HCT116 (cell line): Measurements from ENCODE around the gene IL17RD. TPM values are rescaled to one million over a fixed set of nuclear protein-coding genes. Genes with fewer than 3 reads are reported as not detected.

Experiments used
- ATAC-seq: fragments of 200-7000 bp; cut with Tn5 transposase; 2 replicates; pipeline ENCODE4 v1.9.1; 2020; ENCODE audit warnings: mild to moderate bottlenecking, moderate library complexity
- BruUV-seq: library from RNA; stranded (reverse); fragments of 400-500 nt; replicated peaks from 2 replicates; lab custom pipeline; 2021; lab: Mats Ljungman, UMichigan
- CTCF ChIA-PET: fragments of 300-600 bp; sonication (Branson Sonifier 250); formaldehyde crosslinking; loops from one replicate; lab custom pipeline; 2021; ENCODE audit warnings: antibody characterized with exemption; lab: Charles Lee
- POLR2A ChIA-PET: fragments of 300-600, 350-600 bp; sonication (Branson Sonifier 250); formaldehyde crosslinking; loops from one replicate; lab custom pipeline; 2021; ENCODE audit warnings: antibody characterized with exemption; lab: Charles Lee
- RAD21 ChIA-PET, 2 experiments: fragments of 300-600 bp; sonication (Branson Sonifier 250); formaldehyde crosslinking; loops; one replicate each; lab custom pipeline; 2023; ENCODE audit warnings: low total read pairs in 2 of 2; ENCODE audit not compliant: uncharacterized antibody in 2 of 2, unreplicated experiment in 2 of 2, low non-redundant PET in 1 of 2; lab: Charles Lee
- DNase-seq: peaks from one replicate; pipeline ENCODE4 v3.0.0-alpha.2; 2010; ENCODE audit warnings: low read depth, low spot score
- H2AFZ ChIP-seq: fragments of 200-600 bp; shearing (Covaris generic), sonication (generic); 2 replicates; pipeline ENCODE4 v1.6.1; 2017; ENCODE audit warnings: low read depth, mixed run types, mixed read lengths, antibody characterized with exemption, low read length; ENCODE audit not compliant: poor library complexity, severe bottlenecking
- H3K27ac ChIP-seq: 2 replicates; pipeline ENCODE4 v1.5.1; 2012; ENCODE audit warnings: low read depth, low read length
- H3K27me3 ChIP-seq: fragments of 200-600 bp; sonication (generic); 2 replicates; pipeline ENCODE4 v1.6.1; 2016; ENCODE audit warnings: mixed run types, low read length, mixed read lengths; ENCODE audit not compliant: insufficient read depth
- H3K36me3 ChIP-seq, 2 experiments: fragments of 200-500 bp in 1 of 2; fragments of 200-600 bp in 1 of 2; sonication (Bioruptor generic) in 1 of 2; sonication (generic) in 1 of 2; 2 replicates each; pipeline versions ENCODE4 v1.5.1 to v1.6.1; 2014 to 2016; ENCODE audit warnings: low read length in 2 of 2, inconsistent platforms in 1 of 2, mixed read lengths in 1 of 2, mixed run types in 1 of 2; ENCODE audit not compliant: insufficient read depth in 2 of 2, control insufficient read depth in 1 of 2
- H3K4me1 ChIP-seq, 2 experiments: fragments of 200-600 bp in 1 of 2; sonication (generic) in 1 of 2; 2 replicates each; pipeline versions ENCODE4 v1.5.1 to v1.6.1; 2012 to 2017; ENCODE audit warnings: low read length in 2 of 2, inconsistent platforms in 1 of 2, mild to moderate bottlenecking in 1 of 2, mixed read lengths in 1 of 2, mixed run types in 1 of 2, moderate library complexity in 1 of 2; ENCODE audit not compliant: insufficient read depth in 2 of 2, control insufficient read depth in 1 of 2
- H3K4me2 ChIP-seq: fragments of 200-600 bp; sonication (generic); 2 replicates; pipeline ENCODE4 v1.6.1; 2017; ENCODE audit warnings: mixed run types, low read length, mixed read lengths
- H3K4me3 ChIP-seq, 2 experiments: fragments of 200-600 bp in 1 of 2; sonication (generic) in 1 of 2; replicated peaks in 1 of 2; 2 replicates each; pipeline ENCODE4 v1.5.1; 2011 to 2016; ENCODE audit warnings: low read length in 2 of 2, control low read depth in 1 of 2, low read depth in 1 of 2, mild to moderate bottlenecking in 1 of 2, mixed read lengths in 1 of 2, mixed run types in 1 of 2
- H3K79me2 ChIP-seq: fragments of 200-600 bp; sonication (generic); 2 replicates; pipeline ENCODE4 v1.6.1; 2017; ENCODE audit warnings: mild to moderate bottlenecking, mixed run types, low read length, moderate library complexity, mixed read lengths; ENCODE audit not compliant: insufficient read depth
- H3K9ac ChIP-seq: fragments of 200-600 bp; sonication (generic); 2 replicates; pipeline ENCODE4 v1.6.1; 2016; ENCODE audit warnings: low read length, mixed read lengths
- H3K9me2 ChIP-seq: fragments of 200-600 bp; sonication (generic), shearing (Covaris generic); 2 replicates; pipeline ENCODE4 v1.6.1; 2017; ENCODE audit warnings: mixed run types, mild to moderate bottlenecking, moderate library complexity; ENCODE audit not compliant: insufficient read depth
- H3K9me3 ChIP-seq, 2 experiments: fragments of 200-500 bp in 1 of 2; fragments of 200-600 bp in 1 of 2; sonication (Bioruptor generic) in 1 of 2; sonication (generic) in 1 of 2; 2 replicates each; pipeline ENCODE4 v1.6.1; 2014 to 2017; ENCODE audit warnings: low read length in 2 of 2, mixed read lengths in 2 of 2, inconsistent platforms in 1 of 2, low read depth in 1 of 2, mild to moderate bottlenecking in 1 of 2, mixed run types in 1 of 2, moderate library complexity in 1 of 2; ENCODE audit not compliant: control insufficient read depth in 1 of 2, insufficient read depth in 1 of 2
- H4K20me1 ChIP-seq: fragments of 200-600 bp; sonication (generic), shearing (Covaris generic); 2 replicates; pipeline ENCODE4 v1.6.1; 2017; ENCODE audit warnings: mixed run types, mild to moderate bottlenecking, moderate library complexity; ENCODE audit not compliant: insufficient read depth
- CBX3 ChIP-seq: IDR thresholded peaks from 2 replicates; pipeline ENCODE4 v1.6.1; 2012; ENCODE audit warnings: low read depth
- EGR1 ChIP-seq: IDR thresholded peaks from 2 replicates; pipeline ENCODE4 v1.6.1; 2012; ENCODE audit warnings: low read depth
- JUND ChIP-seq: IDR thresholded peaks from 2 replicates; pipeline ENCODE4 v1.6.1; 2012
- POLR2AphosphoS5 ChIP-seq: IDR thresholded peaks from 2 replicates; pipeline ENCODE4 v1.6.1; 2011; ENCODE audit warnings: mild to moderate bottlenecking, low read depth, low read length, moderate library complexity
- SP1 ChIP-seq: IDR thresholded peaks from 2 replicates; pipeline ENCODE4 v1.6.1; 2012; ENCODE audit warnings: low read depth
- ZNF274 ChIP-seq: fragments of 200-500 bp; sonication (Bioruptor generic); IDR thresholded peaks from 2 replicates; pipeline ENCODE4 v1.6.1; 2014; ENCODE audit warnings: mild to moderate bottlenecking, low read depth, low read length, inconsistent platforms
- intact Hi-C: fragments of 100-400 bp; cut with micrococcal nuclease; formaldehyde crosslinking; loops from 2 replicates; pipeline ENCODE4 v1.10.0; 2022
- total RNA-seq: library from RNA; stranded (reverse); gene quantifications from one replicate; pipeline ENCODE4 v1.2.1, GENCODE V29; 2021; ENCODE audit not compliant: unreplicated experiment
- TF ChIP-seq, protein P1 (sequence below), 3 experiments: fragments of 200-600 bp in 1 of 3; sonication (generic) in 1 of 3; IDR thresholded peaks in 2 of 3; conservative IDR thresholded peaks in 1 of 3; 2 replicates each; pipeline ENCODE4 v1.5.1; 2012 to 2017; ENCODE audit warnings: low read depth in 2 of 3, low read length in 2 of 3, antibody characterized with exemption in 1 of 3, borderline replicate concordance in 1 of 3, control low read depth in 1 of 3, mild to moderate bottlenecking in 1 of 3, mixed read lengths in 1 of 3, mixed run types in 1 of 3, moderate library complexity in 1 of 3; ENCODE audit not compliant: insufficient read depth in 1 of 3
- TF ChIP-seq, protein P2 (sequence below): IDR thresholded peaks from 2 replicates; pipeline ENCODE4 v1.6.1; 2012

The IL17RD gene
- total RNA-seq, 1 experiment from 2014 or later = 12.3 TPM

DNA sequence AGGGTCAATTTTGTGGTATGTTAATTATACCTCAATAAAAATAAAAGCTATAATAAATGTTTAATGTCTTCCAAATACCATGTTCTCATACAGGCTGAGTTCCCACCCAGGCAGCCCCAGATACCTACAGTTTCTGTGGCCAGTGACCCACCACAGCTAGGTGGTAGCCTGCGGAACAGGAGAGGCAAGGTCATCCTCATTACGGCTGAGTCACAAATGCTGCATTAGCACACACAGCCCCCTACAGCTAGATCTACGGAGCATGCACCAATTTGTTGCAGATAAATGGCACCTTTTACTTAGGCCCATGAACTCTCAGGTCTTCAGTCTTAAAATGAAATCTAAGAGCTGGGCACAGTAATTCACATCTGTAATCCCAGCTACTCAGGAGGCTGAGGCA is 99.6 kb downstream of the IL17RD start:
- Histone ChIP-seq H3K4me1 (peaks cover 71 to 94% of the 10 kb centered on the region in 2 experiments), H3K4me3 (peak overlapping the region in 1 of 2 experiments; percentile 41; a peak in 2 of 4 replicates), H3K9me2 (no peaks in the 10 kb centered on the region), H3K27me3 (no peaks in the 10 kb centered on the region), H3K9ac (peak overlapping the region; percentile 56), H3K79me2 (peaks cover 49% of the 10 kb centered on the region), H3K4me2 (peak overlapping the region; percentile 77), H2AFZ (no peak overlapping the region), H3K27ac (peak overlapping the region; percentile 37; the same call in 1 of the 2 replicates), H3K36me3 (no peaks in the 10 kb centered on the region), H4K20me1 (no peaks in the 10 kb centered on the region), H3K9me3 (no peaks in the 10 kb centered on the region)
- ChIA-PET CTCF (no interaction called here), POLR2A (interaction anchor here (0.9 kb wide), 1 partner anchor 48 kb away, joined by 4 read pairs; no protein-coding TSS in a partner anchor), RAD21 (no interaction called here)
- BruUV-seq = no TSS peak
- ATAC-seq (peak; percentile 65), DNase-seq (peak; percentile 51)
- TF ChIP-seq CBX3 (no peak), POLR2AphosphoS5 (peak; percentile 24; the same call in 1 of the 2 replicates)
- TF ChIP-seq, protein P1, sequence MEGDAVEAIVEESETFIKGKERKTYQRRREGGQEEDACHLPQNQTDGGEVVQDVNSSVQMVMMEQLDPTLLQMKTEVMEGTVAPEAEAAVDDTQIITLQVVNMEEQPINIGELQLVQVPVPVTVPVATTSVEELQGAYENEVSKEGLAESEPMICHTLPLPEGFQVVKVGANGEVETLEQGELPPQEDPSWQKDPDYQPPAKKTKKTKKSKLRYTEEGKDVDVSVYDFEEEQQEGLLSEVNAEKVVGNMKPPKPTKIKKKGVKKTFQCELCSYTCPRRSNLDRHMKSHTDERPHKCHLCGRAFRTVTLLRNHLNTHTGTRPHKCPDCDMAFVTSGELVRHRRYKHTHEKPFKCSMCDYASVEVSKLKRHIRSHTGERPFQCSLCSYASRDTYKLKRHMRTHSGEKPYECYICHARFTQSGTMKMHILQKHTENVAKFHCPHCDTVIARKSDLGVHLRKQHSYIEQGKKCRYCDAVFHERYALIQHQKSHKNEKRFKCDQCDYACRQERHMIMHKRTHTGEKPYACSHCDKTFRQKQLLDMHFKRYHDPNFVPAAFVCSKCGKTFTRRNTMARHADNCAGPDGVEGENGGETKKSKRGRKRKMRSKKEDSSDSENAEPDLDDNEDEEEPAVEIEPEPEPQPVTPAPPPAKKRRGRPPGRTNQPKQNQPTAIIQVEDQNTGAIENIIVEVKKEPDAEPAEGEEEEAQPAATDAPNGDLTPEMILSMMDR (IDR thresholded peaks at IDR 0.05 in 2 of 3, conservative IDR thresholded peaks at IDR 0.05 in 1 of 3; ENCODE audit: borderline replicate concordance in 1 of 3, insufficient read depth in 1 of 3, low read depth in 2 of 3, low read length in 2 of 3) = peak in 1 of 3 experiments; percentile 32; a peak in 1 of 6 replicates
- intact Hi-C loops = no loop called here

DNA sequence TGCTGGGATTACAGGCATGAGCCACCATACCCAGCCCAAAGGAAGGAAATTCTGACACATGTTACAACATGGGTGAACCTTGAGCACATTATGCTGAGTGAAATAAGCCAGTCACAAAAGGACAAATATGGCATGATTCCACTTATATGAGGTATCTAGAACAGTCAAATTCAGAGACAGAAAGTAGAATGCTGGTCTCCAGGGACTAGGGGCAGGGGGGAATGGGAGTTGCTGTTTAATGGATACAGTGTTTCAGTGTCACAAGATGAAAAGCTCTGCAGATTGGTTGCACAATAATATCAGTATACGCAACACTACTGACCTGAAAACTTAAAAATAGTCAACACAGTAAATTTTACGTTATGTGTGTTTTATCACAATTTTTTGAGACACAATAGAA is 100.6 kb downstream of the IL17RD start:
- POLR2A ChIA-PET = interaction anchor here (0.9 kb wide), 1 partner anchor 47 kb away, joined by 4 read pairs; no protein-coding TSS in a partner anchor
- H3K9ac ChIP-seq = no peak overlapping the region
- H3K4me2 ChIP-seq = peak overlapping the region; percentile 77; the same call in 1 of the 2 replicates
- peaks cover 43% of the 10 kb centered on the region for H3K79me2 ChIP-seq
- peaks cover 73 to 97% of the 10 kb centered on the region in 2 experiments for H3K4me1 ChIP-seq
- TF ChIP-seq JUND (no peak), ZNF274 (no peak), POLR2AphosphoS5 (no peak), EGR1 (no peak), SP1 (no peak), CBX3 (no peak)
- TF ChIP-seq, protein P2, sequence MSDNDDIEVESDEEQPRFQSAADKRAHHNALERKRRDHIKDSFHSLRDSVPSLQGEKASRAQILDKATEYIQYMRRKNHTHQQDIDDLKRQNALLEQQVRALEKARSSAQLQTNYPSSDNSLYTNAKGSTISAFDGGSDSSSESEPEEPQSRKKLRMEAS = no peak
- TF ChIP-seq, protein P1 (IDR thresholded peaks at IDR 0.05 in 2 of 3, conservative IDR thresholded peaks at IDR 0.05 in 1 of 3; ENCODE audit: borderline replicate concordance in 1 of 3, insufficient read depth in 1 of 3, low read depth in 2 of 3, low read length in 2 of 3) = no peak
- intact Hi-C loops = no loop called here
- H3K27me3 ChIP-seq = no peaks in the 10 kb centered on the region
- RAD21 ChIA-PET = no interaction called here
- no peaks in the 10 kb centered on the region for H3K36me3 ChIP-seq
- H4K20me1 ChIP-seq = no peaks in the 10 kb centered on the region
- H3K9me2 ChIP-seq = no peaks in the 10 kb centered on the region
- CTCF ChIA-PET = no interaction called here
- no peaks in the 10 kb centered on the region for H3K9me3 ChIP-seq
- no peak overlapping the region for H3K4me3 ChIP-seq
- H3K27ac ChIP-seq = no peak overlapping the region
- no peak for ATAC-seq
- H2AFZ ChIP-seq = no peak overlapping the region
- no TSS peak for BruUV-seq
- no peak for DNase-seq
